ENCODE data around the gene PRCD.

- TF ChIP-seq POLR2A (IDR thresholded peaks at IDR 0.05) (no peak), CTCF (IDR thresholded peaks at IDR 0.05) (no peak)
Observed at GRCh38 chr17:76511668-76512365, 28.0 kb upstream of the PRCD start.

Data from stomach (tissue), 4 donors.